Uterus (tissue), 4 donors: ENCODE data around the gene KIAA1328. TPM values are rescaled to one million over a fixed set of nuclear protein-coding genes. Genes with fewer than 3 reads are reported as not detected.

Source experiments
- DNase-seq, 2 donors: peaks; one replicate each; pipeline ENCODE4 v3.0.0-alpha.2; 2019 to 2020
- H3K27ac ChIP-seq, 2 donors: fragments of 200-600 bp; sonication (generic); 1 replicate in 1 of 2; 2 replicates in 1 of 2; pipeline ENCODE4 v1.5.1; 2016 to 2018
- H3K27me3 ChIP-seq, 2 donors: fragments of 200-600 bp; sonication (generic); one replicate each; pipeline ENCODE4 v1.5.1; 2018 to 2019; ENCODE audit warnings: control low read depth in 1 of 2
- H3K36me3 ChIP-seq, 2 donors: fragments of 200-600 bp; sonication (generic); one replicate each; pipeline ENCODE4 v1.5.1; 2019; ENCODE audit warnings: control low read depth in 1 of 2
- H3K4me1 ChIP-seq, 2 donors: fragments of 200-600 bp; sonication (generic); one replicate each; pipeline ENCODE4 v1.5.1; 2018 to 2019; ENCODE audit warnings: control low read depth in 1 of 2
- H3K4me3 ChIP-seq, 2 donors: fragments of 200-600 bp; sonication (generic); 1 replicate in 1 of 2; 2 replicates in 1 of 2; pipeline ENCODE4 v1.5.1; 2018 to 2019; ENCODE audit warnings: mild to moderate bottlenecking in 1 of 2
- H3K9me3 ChIP-seq, 2 donors: fragments of 200-600 bp; sonication (generic); one replicate each; pipeline ENCODE4 v1.5.1; 2019; ENCODE audit warnings: control low read depth in 1 of 2
- POLR2A ChIP-seq, 2 donors: fragments of 450-650 bp; IDR thresholded peaks; one replicate each; pipeline ENCODE4 v1.6.1; 2016; ENCODE audit warnings: antibody characterized with exemption in 2 of 2, mild to moderate bottlenecking in 1 of 2, moderate library complexity in 1 of 2
- intact Hi-C: fragments of 100-400 bp; cut with DNase I; formaldehyde crosslinking; loops from one replicate; pipeline ENCODE4 v1.15.1; 2023; ENCODE audit warnings: low total_unique reads
- total RNA-seq, 4 donors: library from RNA; depleted of rRNA in 3 of 4; stranded (reverse); fragments of >200 nt in 3 of 4; gene quantifications; one replicate each; pipeline versions ENCODE4 v1.1.0 to v1.2.4, GENCODE V29; 2014 to 2023
- TF ChIP-seq, protein P1 (sequence below), 4 experiments: fragments of 200-600 bp in 2 of 4; fragments of 450-650 bp in 2 of 4; sonication (generic) in 2 of 4; IDR thresholded peaks; one replicate each; pipeline ENCODE4 v1.5.1; 2016 to 2019; ENCODE audit warnings: antibody characterized with exemption in 4 of 4, mild to moderate bottlenecking in 2 of 4, moderate library complexity in 1 of 4
- donor health status: DM: yes; HTN: yes; CAD: no.

The KIAA1328 gene
- total RNA-seq, 4 donors from 2014 or later: 16.5 to 55.1 (median 31.7) TPM

DNA sequence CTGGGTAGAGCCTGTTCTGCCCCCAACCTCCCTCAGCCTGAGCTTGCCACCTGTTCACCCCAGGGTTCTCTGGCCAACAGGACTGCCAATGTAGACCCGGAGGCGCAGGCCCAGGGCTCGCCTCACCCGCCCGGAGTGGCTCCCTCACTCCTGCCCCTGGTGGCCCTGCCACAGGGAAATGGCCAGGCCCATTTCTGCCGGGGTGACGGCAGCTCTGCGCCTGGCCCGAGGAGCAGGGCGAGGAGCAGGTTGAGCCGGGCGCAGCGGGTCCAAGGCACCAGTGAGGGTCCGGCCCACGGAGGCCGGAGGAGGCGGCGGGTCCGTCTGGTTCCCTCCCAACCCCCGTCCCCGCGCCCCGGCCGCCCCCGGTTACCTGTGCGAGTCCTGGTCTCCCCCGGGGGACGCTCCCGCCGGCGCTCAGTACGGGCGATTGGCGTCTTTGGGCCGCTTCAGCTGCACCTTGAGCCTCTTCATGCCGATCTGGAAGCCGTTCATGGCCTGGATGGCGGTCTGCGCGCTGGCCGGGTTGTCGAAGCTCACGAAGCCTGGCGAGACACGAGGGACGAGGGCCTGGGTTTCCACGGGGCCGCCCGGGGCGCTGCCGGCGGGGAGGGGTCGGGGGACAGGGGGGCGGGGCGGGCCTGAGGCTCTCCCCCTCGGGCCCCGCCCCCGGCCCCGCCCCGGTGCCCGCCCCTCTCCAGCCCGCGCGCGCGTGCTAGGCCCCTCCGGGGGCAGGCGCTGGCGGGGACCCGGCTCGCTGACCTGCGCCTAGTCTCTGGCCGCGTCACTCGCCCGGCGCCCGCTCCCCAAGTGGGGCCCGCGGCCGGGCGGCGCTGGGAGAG lies 424.7 kb downstream of the KIAA1328 start:
- Histone ChIP-seq H3K9me3 (no peaks in the 10 kb centered on the region), H3K36me3 (no peaks in the 10 kb centered on the region), H3K4me3 (peak overlapping the region in 1 of 2 donors; percentile 28), H3K27me3 (peaks cover 0 to 14% of the 10 kb centered on the region in 2 donors), H3K27ac (no peak overlapping the region), H3K4me1 (peaks cover 0 to 11% of the 10 kb centered on the region in 2 donors)
- TF ChIP-seq, protein P1, sequence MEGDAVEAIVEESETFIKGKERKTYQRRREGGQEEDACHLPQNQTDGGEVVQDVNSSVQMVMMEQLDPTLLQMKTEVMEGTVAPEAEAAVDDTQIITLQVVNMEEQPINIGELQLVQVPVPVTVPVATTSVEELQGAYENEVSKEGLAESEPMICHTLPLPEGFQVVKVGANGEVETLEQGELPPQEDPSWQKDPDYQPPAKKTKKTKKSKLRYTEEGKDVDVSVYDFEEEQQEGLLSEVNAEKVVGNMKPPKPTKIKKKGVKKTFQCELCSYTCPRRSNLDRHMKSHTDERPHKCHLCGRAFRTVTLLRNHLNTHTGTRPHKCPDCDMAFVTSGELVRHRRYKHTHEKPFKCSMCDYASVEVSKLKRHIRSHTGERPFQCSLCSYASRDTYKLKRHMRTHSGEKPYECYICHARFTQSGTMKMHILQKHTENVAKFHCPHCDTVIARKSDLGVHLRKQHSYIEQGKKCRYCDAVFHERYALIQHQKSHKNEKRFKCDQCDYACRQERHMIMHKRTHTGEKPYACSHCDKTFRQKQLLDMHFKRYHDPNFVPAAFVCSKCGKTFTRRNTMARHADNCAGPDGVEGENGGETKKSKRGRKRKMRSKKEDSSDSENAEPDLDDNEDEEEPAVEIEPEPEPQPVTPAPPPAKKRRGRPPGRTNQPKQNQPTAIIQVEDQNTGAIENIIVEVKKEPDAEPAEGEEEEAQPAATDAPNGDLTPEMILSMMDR (IDR thresholded peaks at IDR 0.05): no peak
- TF ChIP-seq POLR2A (IDR thresholded peaks at IDR 0.05): no peak
- intact Hi-C loops: no loop called here
- DNase-seq: no peak

DNA sequence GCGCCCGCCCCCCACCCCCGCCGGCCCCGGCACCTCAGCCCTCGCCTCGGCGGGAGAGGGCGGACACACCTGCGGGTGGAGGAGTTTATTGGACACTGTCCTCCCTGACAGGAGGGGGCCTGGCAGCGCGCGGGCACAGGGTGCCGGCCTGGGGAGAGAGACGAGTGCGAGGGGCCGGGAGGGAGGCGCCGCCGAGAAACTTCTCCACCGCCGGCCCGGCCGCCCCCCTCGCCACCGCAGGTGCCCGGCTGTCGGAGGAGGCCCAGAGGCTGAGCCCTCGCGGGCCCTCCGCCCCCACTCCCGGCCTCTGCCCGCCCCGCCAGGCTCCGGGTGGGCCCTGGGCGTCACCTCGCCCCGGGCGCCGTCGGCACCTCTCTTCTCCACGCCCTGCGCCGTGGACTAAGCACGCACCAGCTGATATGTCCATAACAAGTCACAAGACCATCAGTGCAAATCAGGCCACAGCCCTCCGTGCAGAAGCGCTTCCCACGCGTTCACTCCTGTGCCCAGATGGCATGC lies 425.4 kb downstream of the KIAA1328 start:
- Histone ChIP-seq H3K4me3 (peak overlapping the region in 1 of 2 donors; percentile 28), H3K27me3 (peaks cover 0 to 14% of the 10 kb centered on the region in 2 donors), H3K36me3 (no peaks in the 10 kb centered on the region), H3K27ac (no peak overlapping the region), H3K9me3 (no peaks in the 10 kb centered on the region), H3K4me1 (peaks cover 0 to 11% of the 10 kb centered on the region in 2 donors)
- no peak for DNase-seq
- intact Hi-C loops: no loop called here
- TF ChIP-seq, protein P1 (IDR thresholded peaks at IDR 0.05): no peak
- no peak for TF ChIP-seq POLR2A (IDR thresholded peaks at IDR 0.05)

DNA sequence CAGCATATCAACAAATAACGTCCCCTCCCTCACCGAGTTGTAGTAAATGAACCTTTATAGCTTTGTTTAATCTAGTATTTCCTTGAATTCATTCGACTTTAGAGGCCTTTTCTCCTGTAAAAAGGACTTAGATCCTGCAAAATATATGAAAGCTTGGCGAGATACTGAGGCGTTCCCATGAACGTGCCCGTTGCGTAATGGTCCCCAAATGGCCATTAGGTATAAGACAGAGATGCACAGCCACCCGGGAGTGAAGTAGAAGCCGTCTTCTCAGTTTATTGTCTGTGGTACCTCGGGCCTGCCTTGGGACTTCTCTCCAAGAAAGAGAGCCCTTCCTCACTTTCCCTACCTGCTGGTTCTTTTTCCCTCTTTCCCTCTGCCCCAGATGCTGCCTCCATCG lies 426.0 kb downstream of the KIAA1328 start:
- peaks cover 0 to 11% of the 10 kb centered on the region in 2 donors for H3K4me1 ChIP-seq
- TF ChIP-seq POLR2A (IDR thresholded peaks at IDR 0.05): no peak
- TF ChIP-seq, protein P1 (IDR thresholded peaks at IDR 0.05): no peak
- intact Hi-C loops: no loop called here
- DNase-seq: no peak
- H3K27me3 ChIP-seq: peaks cover 0 to 14% of the 10 kb centered on the region in 2 donors
- H3K36me3 ChIP-seq: no peaks in the 10 kb centered on the region
- H3K27ac ChIP-seq: no peak overlapping the region
- no peak overlapping the region for H3K4me3 ChIP-seq
- no peaks in the 10 kb centered on the region for H3K9me3 ChIP-seq

DNA sequence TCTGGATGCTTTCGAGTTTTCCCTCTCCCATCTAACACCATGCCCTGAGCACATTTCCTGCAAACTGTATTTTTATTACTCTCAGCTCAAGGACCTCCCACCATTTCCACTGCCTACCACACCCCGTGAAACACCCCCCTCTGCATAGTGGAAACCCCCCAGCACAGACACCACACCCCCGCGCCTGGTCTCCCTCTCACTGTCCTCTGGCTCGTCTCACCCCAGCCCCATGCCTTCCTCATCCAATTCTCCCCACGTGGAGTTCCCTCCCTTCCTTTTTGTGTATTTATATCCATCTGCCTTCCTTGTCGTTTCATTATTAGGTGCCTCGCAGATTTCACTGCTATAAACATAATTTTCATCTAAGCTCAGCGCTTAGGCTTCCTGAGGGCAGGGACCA lies 429.2 kb downstream of the KIAA1328 start:
- Histone ChIP-seq H3K4me1 (peaks cover 0 to 11% of the 10 kb centered on the region in 2 donors), H3K36me3 (no peaks in the 10 kb centered on the region), H3K9me3 (no peaks in the 10 kb centered on the region), H3K4me3 (no peak overlapping the region), H3K27me3 (peaks cover 0 to 12% of the 10 kb centered on the region in 2 donors), H3K27ac (no peak overlapping the region)
- DNase-seq: no peak
- TF ChIP-seq, protein P1 (IDR thresholded peaks at IDR 0.05): no peak
- TF ChIP-seq POLR2A (IDR thresholded peaks at IDR 0.05): no peak
- intact Hi-C loops: no loop called here

DNA sequence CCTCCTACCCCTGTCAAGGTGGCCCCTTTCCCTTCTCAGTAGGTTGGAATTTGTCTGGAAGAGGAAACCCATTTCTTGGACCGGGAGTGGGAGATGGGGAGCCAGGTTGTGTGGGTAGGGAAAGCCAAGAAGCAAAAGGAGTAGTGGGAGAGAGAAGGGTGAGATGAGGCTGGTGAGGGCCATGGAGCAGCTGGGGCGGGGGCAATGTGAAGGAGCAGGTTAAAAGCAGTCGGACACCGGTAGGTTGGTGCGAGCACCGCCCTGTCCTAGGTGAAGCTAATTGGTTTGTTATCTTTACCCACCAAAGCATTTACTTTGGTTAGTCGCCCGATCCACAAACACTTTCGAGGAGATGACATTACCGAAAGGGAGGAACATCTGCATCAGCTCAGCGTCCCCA lies 429.9 kb downstream of the KIAA1328 start:
- peaks cover 0 to 9% of the 10 kb centered on the region in 2 donors for H3K4me1 ChIP-seq
- no peak for DNase-seq
- no peak overlapping the region for H3K4me3 ChIP-seq
- peaks cover 0 to 6% of the 10 kb centered on the region in 2 donors for H3K27me3 ChIP-seq
- no peak overlapping the region for H3K27ac ChIP-seq
- TF ChIP-seq, protein P1 (IDR thresholded peaks at IDR 0.05): no peak
- no peak for TF ChIP-seq POLR2A (IDR thresholded peaks at IDR 0.05)
- intact Hi-C loops: no loop called here
- H3K9me3 ChIP-seq: no peaks in the 10 kb centered on the region
- H3K36me3 ChIP-seq: no peaks in the 10 kb centered on the region
